Left forelimb (tissue), 1 donor: ENCODE data around the gene MEF2D.

Source experiments
- DNase-seq: peaks from one replicate; pipeline ENCODE4 v3.0.0-alpha.2; 2018; ENCODE audit warnings: low spot score

MEF2D gene

GRCh38 chr1:156500793-156501506 is 375 bp upstream of the MEF2D start:
- peak; percentile 99 for DNase-seq

GRCh38 chr1:156499842-156500542 is 583 bp downstream of the MEF2D start:
- DNase-seq = peak; percentile 91

GRCh38 chr1:156499194-156499841 is 1.3 kb downstream of the MEF2D start:
- DNase-seq = no peak

- peak; percentile 65 for DNase-seq
Measured at GRCh38 chr1:156498432-156499193, 2.0 kb downstream of the MEF2D start.

GRCh38 chr1:156497743-156498431 is 2.7 kb downstream of the MEF2D start:
- DNase-seq = peak; percentile 46

GRCh38 chr1:156497078-156497742 is 3.4 kb downstream of the MEF2D start:
- no peak for DNase-seq

GRCh38 chr1:156496211-156496761 is 4.3 kb downstream of the MEF2D start:
- DNase-seq = no peak

GRCh38 chr1:156495401-156496140 is 5.0 kb downstream of the MEF2D start:
- DNase-seq = no peak

- peak; percentile 62 for DNase-seq
Measured at GRCh38 chr1:156494309-156494895, 6.2 kb downstream of the MEF2D start.

GRCh38 chr1:156493742-156494141 is 6.8 kb downstream of the MEF2D start:
- DNase-seq = peak; percentile 45

GRCh38 chr1:156493154-156493631 is 7.4 kb downstream of the MEF2D start:
- DNase-seq = no peak

GRCh38 chr1:156492591-156493080 is 7.9 kb downstream of the MEF2D start:
- no peak for DNase-seq

- no peak for DNase-seq
Measured at GRCh38 chr1:156492013-156492590, 8.5 kb downstream of the MEF2D start.

GRCh38 chr1:156491151-156491949 is 9.2 kb downstream of the MEF2D start:
- no peak for DNase-seq

- DNase-seq = no peak
Measured at GRCh38 chr1:156490401-156491032, 10.1 kb downstream of the MEF2D start.

- DNase-seq = no peak
Measured at GRCh38 chr1:156489935-156490293, 10.7 kb downstream of the MEF2D start.

- no peak for DNase-seq
Measured at GRCh38 chr1:156489166-156489934, 11.2 kb downstream of the MEF2D start.
